Fibroblast of lung (primary cell): ENCODE data around the gene DDR1. TPM values are rescaled to one million over a fixed set of nuclear protein-coding genes. Genes with fewer than 3 reads are reported as not detected.

Source experiments
- DNase-seq, 2 donors: peaks; one replicate each; pipeline versions ENCODE4 v3.0.0 to v3.0.0-alpha.2; 2010; ENCODE audit warnings: low read depth in 2 of 2
- H2AFZ ChIP-seq: 2 replicates; pipeline ENCODE4 v1.5.1; 2012; ENCODE audit warnings: low read length, control low read depth, inconsistent platforms
- H3K27ac ChIP-seq: 2 replicates; pipeline ENCODE4 v1.5.1; 2011; ENCODE audit warnings: low read length, control low read depth; ENCODE audit not compliant: insufficient read depth
- H3K27me3 ChIP-seq: 2 replicates; pipeline ENCODE4 v1.5.1; 2011; ENCODE audit warnings: mild to moderate bottlenecking, low read length; ENCODE audit not compliant: control insufficient read depth, insufficient read depth
- H3K36me3 ChIP-seq: 2 replicates; pipeline ENCODE4 v1.5.1; 2011; ENCODE audit warnings: low read length; ENCODE audit not compliant: control insufficient read depth, insufficient read depth
- H3K4me1 ChIP-seq: 2 replicates; pipeline ENCODE4 v1.5.1; 2011; ENCODE audit warnings: low read length; ENCODE audit not compliant: control insufficient read depth, insufficient read depth; ENCODE audit errors: extremely low read depth
- H3K4me2 ChIP-seq: 2 replicates; pipeline ENCODE4 v1.5.1; 2011; ENCODE audit warnings: low read length, control low read depth; ENCODE audit not compliant: insufficient read depth; ENCODE audit errors: extremely low read depth
- H3K4me3 ChIP-seq, 4 experiments: fragments of 200-600 bp in 1 of 4; sonication (generic) in 1 of 4; replicated peaks in 1 of 4; 2 replicates each; pipeline ENCODE4 v1.5.1; 2011 to 2016; ENCODE audit warnings: low read length in 4 of 4, low read depth in 3 of 4, mild to moderate bottlenecking in 3 of 4, control low read depth in 2 of 4, inconsistent platforms in 1 of 4, mixed read lengths in 1 of 4; ENCODE audit not compliant: insufficient read depth in 1 of 4; ENCODE audit errors: control extremely low read depth in 1 of 4
- H3K79me2 ChIP-seq: 2 replicates; pipeline ENCODE4 v1.5.1; 2012; ENCODE audit warnings: mild to moderate bottlenecking, low read length, inconsistent platforms; ENCODE audit not compliant: control insufficient read depth, insufficient read depth
- H3K9ac ChIP-seq: 2 replicates; pipeline ENCODE4 v1.5.1; 2011; ENCODE audit warnings: mild to moderate bottlenecking, low read length, control low read depth; ENCODE audit not compliant: insufficient read depth
- H3K9me3 ChIP-seq: 2 replicates; pipeline ENCODE4 v1.5.1; 2012; ENCODE audit warnings: low read depth, low read length; ENCODE audit not compliant: control insufficient read depth, insufficient read depth
- H4K20me1 ChIP-seq: 2 replicates; pipeline ENCODE4 v1.5.1; 2011; ENCODE audit warnings: low read length; ENCODE audit not compliant: control insufficient read depth, insufficient read depth; ENCODE audit errors: extremely low read depth
- EZH2 ChIP-seq: IDR thresholded peaks from 2 replicates; pipeline ENCODE4 v1.5.1; 2012; ENCODE audit warnings: low read length, control low read depth, mild to moderate bottlenecking; ENCODE audit errors: missing control alignments
- polyA plus RNA-seq, 2 donors: library from polyadenylated mRNA; depleted of rRNA in 1 of 2; stranded (reverse) in 1 of 2; unstranded in 1 of 2; fragments of >200 nt; gene quantifications; 2 replicates each; pipeline ENCODE4 v1.2.1, GENCODE V29; 2011 to 2012; ENCODE audit warnings: missing spikeins in 1 of 2
- total RNA-seq: library from RNA; depleted of rRNA; stranded (reverse); fragments of >200 nt; gene quantifications from 2 replicates; pipeline ENCODE4 v1.2.1, GENCODE V29; 2014
- TF ChIP-seq, protein P1 (sequence below), 2 donors: IDR thresholded peaks in 1 of 2; conservative IDR thresholded peaks in 1 of 2; 1 replicate in 1 of 2; 2 replicates in 1 of 2; pipeline ENCODE4 v1.5.1; 2011 to 2012; ENCODE audit warnings: low read length in 2 of 2, control low read depth in 1 of 2, inconsistent platforms in 1 of 2, low read depth in 1 of 2, mild to moderate bottlenecking in 1 of 2

The DDR1 gene
- total and polyA plus RNA-seq, 2 donors (not counting 1 experiment from before 2014, with no cell fraction given) = 10.9 to 17.5 TPM

DNA sequence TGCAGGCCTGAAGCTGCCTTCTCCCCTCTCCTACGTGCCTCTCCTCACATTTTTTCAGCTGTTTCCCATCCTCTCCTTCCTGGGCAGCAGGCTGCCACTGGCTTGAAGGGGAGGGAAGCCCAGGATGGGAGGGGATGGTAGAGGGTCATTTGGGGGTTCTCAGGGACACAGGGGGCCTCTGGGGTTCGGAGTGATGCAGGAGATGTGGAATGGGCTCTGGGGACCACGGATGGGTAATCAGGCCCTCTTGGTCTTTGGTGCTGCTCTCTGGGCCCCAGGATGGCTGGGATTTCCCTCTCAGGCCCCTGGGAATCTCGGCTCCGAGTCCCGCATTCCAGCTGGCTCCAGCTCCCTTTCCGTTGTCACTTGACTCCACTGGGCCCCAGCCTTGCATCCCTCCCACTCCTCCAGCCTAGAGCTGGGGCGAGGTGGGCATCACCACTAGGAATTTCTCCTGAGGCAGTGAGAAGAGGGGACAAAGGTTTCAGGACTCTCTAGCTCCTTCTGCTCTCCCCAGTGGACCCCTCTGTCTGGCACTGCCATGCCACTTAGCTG is 2.0 kb upstream of the DDR1 start:
- H3K4me1 ChIP-seq = peaks cover 23% of the 10 kb centered on the region
- H3K4me2 ChIP-seq = no peak overlapping the region
- no peak overlapping the region for H3K27ac ChIP-seq
- no peaks in the 10 kb centered on the region for H3K9me3 ChIP-seq
- no peaks in the 10 kb centered on the region for H3K27me3 ChIP-seq
- H2AFZ ChIP-seq = peak overlapping the region; percentile 56
- no peaks in the 10 kb centered on the region for H4K20me1 ChIP-seq
- no peak overlapping the region for H3K4me3 ChIP-seq
- H3K79me2 ChIP-seq = no peaks in the 10 kb centered on the region
- no peaks in the 10 kb centered on the region for H3K36me3 ChIP-seq
- DNase-seq = no peak
- no peak overlapping the region for H3K9ac ChIP-seq
- no peak for TF ChIP-seq EZH2
- TF ChIP-seq, protein P1, sequence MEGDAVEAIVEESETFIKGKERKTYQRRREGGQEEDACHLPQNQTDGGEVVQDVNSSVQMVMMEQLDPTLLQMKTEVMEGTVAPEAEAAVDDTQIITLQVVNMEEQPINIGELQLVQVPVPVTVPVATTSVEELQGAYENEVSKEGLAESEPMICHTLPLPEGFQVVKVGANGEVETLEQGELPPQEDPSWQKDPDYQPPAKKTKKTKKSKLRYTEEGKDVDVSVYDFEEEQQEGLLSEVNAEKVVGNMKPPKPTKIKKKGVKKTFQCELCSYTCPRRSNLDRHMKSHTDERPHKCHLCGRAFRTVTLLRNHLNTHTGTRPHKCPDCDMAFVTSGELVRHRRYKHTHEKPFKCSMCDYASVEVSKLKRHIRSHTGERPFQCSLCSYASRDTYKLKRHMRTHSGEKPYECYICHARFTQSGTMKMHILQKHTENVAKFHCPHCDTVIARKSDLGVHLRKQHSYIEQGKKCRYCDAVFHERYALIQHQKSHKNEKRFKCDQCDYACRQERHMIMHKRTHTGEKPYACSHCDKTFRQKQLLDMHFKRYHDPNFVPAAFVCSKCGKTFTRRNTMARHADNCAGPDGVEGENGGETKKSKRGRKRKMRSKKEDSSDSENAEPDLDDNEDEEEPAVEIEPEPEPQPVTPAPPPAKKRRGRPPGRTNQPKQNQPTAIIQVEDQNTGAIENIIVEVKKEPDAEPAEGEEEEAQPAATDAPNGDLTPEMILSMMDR (conservative IDR thresholded peaks at IDR 0.05 in 1 of 2, IDR thresholded peaks at IDR 0.05 in 1 of 2; ENCODE audit: low read depth in 1 of 2, low read length in 2 of 2) = no peak

DNA sequence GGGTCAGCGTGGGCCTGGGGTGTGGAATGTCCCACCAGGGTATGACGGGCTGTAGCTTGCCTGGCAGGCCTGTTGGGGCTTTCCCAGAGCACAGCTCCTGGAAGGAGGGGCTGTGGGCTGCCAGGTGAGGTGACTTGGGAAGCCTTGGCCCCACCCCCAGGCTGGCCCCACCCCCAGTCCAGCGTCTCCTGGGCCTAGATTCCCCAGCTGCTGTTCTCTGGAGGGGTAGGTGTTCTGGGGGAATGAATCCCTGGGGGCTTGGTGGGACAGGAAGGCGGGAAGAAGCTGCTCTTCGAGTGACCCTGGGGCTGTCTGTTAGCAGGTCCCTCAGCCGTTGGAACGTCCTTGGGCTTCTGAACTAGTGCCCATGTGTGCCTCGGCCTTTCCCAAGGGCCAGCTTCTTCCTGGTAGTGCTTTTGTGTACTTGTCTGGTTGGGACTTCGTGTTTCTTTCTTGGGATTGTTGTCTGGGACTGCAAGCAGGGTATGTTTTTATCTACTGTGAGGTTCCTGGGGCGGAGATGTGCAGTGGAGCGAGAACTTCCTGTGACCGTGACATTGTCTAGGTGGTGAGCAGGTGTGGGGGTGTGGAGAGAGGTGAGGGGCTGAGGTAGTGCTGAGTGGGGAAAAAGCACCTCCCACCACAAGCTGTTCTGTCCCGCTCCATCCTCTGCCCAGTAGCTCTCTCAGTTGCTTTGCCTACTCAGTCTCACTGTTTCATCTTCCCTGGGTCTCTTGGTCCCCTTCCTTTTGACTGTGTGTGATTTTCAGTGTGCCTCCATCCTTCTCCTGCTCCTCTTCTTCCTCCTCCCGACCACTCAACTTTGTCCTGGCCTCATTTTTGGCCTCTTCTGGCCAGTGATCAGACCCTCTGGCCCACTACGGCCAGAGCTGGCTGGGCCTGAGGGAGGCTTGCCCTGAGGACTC is 1.3 kb upstream of the DDR1 start:
- H3K36me3 ChIP-seq = no peaks in the 10 kb centered on the region
- peaks cover 23% of the 10 kb centered on the region for H3K4me1 ChIP-seq
- no peak overlapping the region for H3K27ac ChIP-seq
- H3K9me3 ChIP-seq = no peaks in the 10 kb centered on the region
- H3K4me2 ChIP-seq = no peak overlapping the region
- no peaks in the 10 kb centered on the region for H3K79me2 ChIP-seq
- no peaks in the 10 kb centered on the region for H3K27me3 ChIP-seq
- TF ChIP-seq EZH2 = no peak
- TF ChIP-seq, protein P1 (conservative IDR thresholded peaks at IDR 0.05 in 1 of 2, IDR thresholded peaks at IDR 0.05 in 1 of 2; ENCODE audit: low read depth in 1 of 2, low read length in 2 of 2) = no peak
- no peak overlapping the region for H3K9ac ChIP-seq
- H2AFZ ChIP-seq = no peak overlapping the region
- H3K4me3 ChIP-seq = no peak overlapping the region
- no peaks in the 10 kb centered on the region for H4K20me1 ChIP-seq
- no peak for DNase-seq

DNA sequence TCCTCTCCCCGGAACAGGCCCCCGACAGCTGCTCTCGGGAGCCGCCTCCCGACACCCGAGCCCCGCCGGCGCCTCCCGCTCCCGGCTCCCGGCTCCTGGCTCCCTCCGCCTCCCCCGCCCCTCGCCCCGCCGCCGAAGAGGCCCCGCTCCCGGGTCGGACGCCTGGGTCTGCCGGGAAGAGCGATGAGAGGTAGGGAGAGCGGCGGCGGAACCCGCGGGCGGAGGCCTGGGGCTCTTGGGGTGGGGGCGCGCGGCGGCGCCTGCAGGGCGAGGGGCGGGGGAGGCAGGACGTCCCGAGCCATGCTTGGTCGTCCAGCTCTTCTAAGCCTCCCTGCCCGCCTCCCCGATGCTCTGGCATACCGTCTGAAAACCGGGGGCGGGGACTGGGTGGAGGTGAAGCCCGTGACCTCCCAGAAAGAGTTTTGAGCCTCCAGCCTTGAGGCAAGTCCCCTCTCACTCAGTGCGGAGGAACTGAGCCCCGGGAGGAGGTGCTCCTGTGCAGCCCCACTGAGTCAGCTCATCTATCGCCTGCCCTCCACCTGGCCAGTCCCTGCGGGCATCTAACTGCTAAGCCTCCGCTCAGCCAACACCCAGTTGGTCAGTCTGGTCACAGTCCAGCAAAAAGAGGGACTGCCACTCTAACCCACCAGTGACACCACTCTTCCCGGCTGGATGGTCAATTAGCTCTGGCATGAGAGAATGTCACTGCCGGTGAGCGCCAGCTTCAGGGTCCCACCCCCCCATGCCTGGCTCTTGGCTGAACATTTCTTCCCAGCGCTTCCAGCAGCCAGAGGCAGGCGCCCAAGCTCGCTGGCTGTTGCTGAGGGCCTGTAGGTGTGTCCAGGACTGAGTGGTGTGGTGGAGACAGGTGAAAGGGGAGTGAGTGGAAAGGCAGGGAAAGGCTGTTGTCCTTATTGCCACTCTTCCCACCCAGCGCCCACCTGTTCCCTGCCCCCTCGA is 482 bp downstream of the DDR1 start:
- Histone ChIP-seq H3K9me3 (no peaks in the 10 kb centered on the region), H3K79me2 (no peaks in the 10 kb centered on the region), H3K4me3 (peak overlapping the region; percentile 44 to 81 (median 60)), H3K4me2 (peak overlapping the region; percentile 83), H3K4me1 (peaks cover 23% of the 10 kb centered on the region), H3K27me3 (no peaks in the 10 kb centered on the region), H3K36me3 (no peaks in the 10 kb centered on the region), H2AFZ (peak overlapping the region; percentile 19), H3K9ac (peak overlapping the region; percentile 57), H3K27ac (no peak overlapping the region), H4K20me1 (no peaks in the 10 kb centered on the region)
- TF ChIP-seq, protein P1 (conservative IDR thresholded peaks at IDR 0.05 in 1 of 2, IDR thresholded peaks at IDR 0.05 in 1 of 2; ENCODE audit: low read depth in 1 of 2, low read length in 2 of 2) = no peak
- TF ChIP-seq EZH2 = no peak
- peak in 1 of 2 donors; percentile 40 for DNase-seq
